Measurements from ENCODE around the gene SLX9.

SLX9 gene

DNA sequence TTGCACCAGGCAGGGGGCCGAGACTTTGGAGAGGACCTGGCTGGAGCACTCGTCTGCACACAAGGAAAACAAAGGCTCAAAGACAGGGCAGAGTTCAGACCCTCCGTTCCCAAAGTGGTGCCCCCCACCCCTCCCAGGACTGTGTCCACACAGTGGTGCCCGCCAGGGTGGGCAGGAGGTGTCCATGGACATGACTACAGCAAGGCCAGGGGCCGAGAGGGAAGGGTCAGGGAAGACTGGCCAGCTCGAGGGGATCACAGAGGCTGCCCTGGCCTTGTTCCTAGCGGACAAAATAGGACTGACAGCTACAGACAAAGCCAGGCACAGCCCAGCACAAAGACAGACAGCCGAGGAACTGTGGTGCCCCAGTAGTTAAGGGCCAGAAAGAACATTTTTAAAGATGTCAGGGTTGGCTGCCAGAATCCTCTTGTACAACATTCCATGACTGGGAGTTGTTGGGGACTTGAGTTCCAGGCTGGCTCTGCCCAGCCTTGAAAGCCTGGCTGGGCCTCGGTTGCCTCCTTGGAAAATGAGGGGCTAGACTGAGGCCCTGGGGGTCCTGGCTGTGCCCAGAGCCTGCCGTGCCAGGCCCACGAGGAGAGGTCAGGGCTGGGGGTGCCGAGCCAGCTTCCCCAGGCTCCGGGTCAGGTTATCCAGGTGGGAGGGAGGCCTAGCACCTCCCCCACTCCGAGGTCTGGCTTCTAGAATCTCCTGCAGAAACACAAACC is 63.7 kb downstream of the SLX9 start:
- peak; percentile 38 for DNase-seq (ENCODE audit: low spot score)

GRCh38 chr21:45004059-45004422 is 64.2 kb downstream of the SLX9 start:
- no peak for DNase-seq (ENCODE audit: low spot score)

DNA sequence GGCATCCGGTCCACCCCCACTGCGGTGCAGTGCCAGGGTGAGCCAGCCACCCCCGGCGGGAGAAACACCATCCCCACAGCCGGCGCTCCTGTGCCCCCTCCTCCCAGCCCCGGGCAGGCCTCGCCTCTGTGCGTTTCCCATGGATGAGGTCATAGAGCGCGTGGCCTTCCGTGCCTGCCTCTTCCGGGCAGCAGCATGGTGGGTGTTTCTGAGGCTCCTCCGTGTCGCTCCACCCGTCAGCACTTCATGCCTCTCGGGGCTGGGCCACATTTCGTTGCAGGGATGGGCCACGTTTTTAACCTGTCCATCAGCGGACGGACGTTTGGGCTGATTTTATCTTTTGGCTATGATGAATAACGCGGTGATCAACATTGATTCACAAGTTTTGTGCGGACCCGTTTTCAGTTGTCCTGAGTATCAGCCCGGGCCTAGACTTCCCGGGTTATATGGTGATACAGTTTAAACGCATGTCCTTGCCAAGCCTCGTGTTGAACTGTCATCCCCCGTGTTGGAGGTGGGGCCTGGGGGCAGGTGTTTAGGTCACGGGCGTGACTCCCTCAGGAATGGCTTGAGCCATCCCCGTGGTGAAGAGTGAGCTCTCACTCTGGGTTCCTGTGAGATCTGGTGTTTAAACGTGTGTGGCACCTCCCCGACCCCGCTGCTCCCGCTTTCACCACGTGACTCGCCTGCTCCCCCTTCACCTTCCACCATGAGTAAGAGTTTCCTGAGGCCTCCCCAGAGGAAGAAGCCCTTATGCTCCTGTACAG is 64.8 kb downstream of the SLX9 start:
- no peak for DNase-seq (ENCODE audit: low spot score)

- no peak for DNase-seq (ENCODE audit: low spot score)
Measured at GRCh38 chr21:45006536-45007095, 66.8 kb downstream of the SLX9 start.

DNA sequence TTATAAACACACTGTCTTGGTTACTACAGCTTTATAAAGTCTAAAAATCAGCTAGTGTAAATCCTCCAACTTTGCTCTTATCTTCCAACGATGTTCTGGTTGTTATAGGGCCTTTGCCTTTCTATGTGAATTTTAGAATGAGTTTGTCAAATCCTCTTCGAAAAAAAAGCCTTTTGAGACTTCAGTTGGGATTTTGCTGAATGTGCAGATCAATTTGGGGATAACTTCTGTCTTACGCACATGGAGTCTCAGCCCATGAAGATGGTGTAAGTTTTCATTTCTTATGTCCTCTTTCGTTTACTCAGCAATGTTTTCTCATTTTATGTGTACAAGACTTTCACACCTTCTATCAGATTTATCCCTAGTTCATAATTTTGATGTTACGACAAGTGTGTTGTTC is 69.8 kb downstream of the SLX9 start:
- DNase-seq (ENCODE audit: low spot score), result no peak

GRCh38 chr21:45010096-45010495 is 70.3 kb downstream of the SLX9 start:
- no peak for DNase-seq (ENCODE audit: low spot score)

DNA sequence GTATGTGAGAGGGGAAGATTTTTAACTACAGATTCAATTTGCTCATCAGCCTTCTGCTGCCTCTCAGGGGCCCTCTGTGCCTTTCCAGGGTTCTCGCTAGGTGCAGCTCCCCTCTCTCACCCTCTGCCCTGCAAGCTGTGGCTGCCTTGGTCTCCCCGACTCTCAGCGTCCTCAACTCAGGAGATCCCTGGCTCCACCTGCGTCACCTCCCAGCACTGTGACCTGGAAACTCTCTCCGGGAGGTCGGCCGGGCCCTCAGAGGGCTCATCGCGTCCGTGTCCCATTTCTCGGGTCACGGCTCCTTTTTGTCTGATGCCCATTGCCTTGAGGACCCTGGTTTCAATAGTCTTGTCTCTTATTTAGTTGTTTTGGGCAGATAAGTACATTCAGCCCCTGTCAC is 71.0 kb downstream of the SLX9 start:
- DNase-seq (ENCODE audit: low spot score), result no peak

GRCh38 chr21:45011426-45011825 is 71.6 kb downstream of the SLX9 start:
- DNase-seq (ENCODE audit: low spot score), result no peak

DNA sequence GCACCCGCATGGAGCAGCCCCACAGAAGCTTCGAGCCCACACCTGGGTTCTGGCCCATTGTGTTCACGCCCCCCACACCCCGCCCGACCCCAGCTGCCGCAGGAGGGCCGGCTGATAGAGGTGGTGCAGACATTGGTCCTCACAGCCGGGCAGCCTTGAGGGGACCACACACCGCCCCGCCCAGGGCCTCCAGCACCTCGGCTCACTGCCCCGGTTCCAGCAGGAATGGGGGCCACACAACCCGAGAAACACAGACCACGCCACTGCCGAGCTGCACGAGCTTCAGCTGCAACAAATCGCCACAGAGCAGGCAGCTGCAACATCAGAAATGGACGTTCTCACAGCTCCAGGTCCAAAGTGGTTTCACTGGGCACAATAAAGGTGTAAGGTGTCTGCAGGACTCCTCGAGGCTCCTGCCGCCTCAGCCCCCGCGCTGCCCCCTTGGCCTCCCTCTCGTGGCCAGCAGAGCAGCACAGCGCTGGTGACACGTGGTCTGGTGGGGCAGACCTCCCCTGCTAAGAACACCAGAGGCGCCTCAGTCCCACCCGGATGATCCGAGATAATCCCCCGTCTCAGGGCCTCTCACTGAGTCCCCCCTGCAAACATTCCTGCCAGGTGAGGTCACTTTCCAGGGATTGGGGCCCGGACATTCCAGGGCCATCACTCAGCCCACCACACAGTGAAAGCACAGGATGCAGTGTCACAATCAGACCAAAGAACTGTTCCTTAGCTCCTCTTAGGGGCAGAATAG is 72.3 kb downstream of the SLX9 start:
- DNase-seq (ENCODE audit: low spot score), result peak; percentile 94

DNA sequence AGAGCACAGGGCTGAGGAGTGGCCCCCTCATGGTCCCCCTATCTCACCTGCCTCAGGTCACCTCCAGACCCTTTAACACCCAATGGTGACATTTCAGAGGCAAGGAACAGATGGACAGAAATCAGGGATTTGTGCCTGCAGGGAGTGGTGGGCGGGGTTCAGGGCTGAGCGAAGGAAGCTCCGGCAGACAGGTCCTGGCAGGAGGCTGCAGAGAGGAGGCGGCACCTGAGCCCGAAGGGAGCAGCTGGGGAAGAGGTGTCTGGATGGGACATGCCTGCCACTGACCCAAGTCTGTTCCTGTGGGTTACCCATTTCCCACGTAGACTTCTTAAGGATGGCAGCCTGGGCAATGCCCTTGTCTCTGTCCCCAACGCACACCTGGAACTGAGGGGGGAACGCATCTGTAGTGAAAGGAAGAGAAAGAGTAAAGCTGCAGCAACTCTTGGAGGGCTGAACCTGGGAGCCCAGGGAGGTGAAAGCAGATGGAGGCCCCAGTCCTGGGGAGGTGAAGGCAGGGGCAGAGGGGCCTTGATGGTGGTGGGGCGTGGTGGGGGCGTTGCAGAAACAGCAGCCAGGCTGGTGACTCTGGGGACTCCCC is 72.9 kb downstream of the SLX9 start:
- DNase-seq (ENCODE audit: low spot score), result no peak

DNA sequence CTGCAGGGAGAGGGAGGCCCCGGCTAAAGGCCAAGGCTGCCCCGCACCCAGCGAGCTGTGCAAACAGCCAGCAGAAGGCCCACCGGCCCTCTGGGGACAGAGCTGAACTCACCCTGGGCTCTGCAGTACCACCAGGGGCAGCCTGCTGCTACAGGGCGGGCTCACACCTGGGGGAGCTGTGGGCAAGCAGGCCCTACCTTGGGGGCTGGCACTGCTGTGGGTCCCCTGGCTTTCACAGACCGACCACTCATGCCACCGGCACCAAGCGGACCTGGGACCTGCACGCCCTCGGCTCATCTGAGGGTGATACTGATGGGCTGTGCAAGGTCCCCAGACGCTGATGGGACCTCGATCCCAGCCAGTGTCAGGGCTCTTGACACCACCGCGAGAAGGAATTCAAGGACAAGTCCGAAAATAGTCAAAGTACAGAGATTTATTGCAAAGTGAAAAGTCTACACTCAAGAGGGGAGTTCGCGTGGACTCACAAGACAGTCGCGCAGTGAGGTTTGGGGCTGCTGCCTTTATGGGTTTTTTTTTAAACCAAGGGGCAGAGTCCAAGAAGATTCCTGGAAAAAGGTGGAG is 73.5 kb downstream of the SLX9 start:
- DNase-seq (ENCODE audit: low spot score), result no peak

GRCh38 chr21:45014747-45015468 is 75.1 kb downstream of the SLX9 start:
- no peak for DNase-seq (ENCODE audit: low spot score)

GRCh38 chr21:45015469-45015860 is 75.6 kb downstream of the SLX9 start:
- no peak for DNase-seq (ENCODE audit: low spot score)

- DNase-seq (ENCODE audit: low spot score), result no peak
Measured at GRCh38 chr21:45016031-45016405, 76.2 kb downstream of the SLX9 start.

DNA sequence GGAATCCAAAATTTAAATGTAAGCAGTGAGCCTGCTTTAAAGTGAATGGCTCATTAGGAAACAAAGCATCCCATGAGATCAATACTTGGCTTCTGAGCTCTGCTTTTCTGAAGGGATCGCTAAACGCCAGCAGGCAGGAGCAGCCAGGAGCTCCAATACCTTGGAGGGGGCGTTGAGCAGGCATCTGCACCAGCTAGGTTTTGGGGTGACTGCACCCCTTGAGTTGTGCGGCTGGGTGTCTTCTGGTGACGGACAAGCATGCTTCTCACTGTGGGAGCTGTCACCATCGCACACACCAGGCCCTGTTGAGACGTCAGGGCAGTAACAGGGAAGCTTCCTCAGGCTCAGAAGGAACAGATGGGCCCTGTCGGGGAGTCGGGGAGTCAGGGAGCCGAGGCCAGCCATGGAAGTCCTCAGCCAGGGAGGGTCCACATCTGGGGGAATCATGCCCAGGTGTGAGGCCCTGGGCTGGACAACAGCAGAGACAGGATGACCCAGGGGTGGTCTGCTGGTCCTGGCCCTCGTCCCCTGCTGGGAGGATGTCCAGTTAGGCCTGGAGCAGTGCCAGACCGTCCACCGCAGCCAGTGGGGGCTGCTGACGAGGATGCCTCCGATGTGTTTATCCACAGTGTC is 76.7 kb downstream of the SLX9 start:
- no peak for DNase-seq (ENCODE audit: low spot score)

DNA sequence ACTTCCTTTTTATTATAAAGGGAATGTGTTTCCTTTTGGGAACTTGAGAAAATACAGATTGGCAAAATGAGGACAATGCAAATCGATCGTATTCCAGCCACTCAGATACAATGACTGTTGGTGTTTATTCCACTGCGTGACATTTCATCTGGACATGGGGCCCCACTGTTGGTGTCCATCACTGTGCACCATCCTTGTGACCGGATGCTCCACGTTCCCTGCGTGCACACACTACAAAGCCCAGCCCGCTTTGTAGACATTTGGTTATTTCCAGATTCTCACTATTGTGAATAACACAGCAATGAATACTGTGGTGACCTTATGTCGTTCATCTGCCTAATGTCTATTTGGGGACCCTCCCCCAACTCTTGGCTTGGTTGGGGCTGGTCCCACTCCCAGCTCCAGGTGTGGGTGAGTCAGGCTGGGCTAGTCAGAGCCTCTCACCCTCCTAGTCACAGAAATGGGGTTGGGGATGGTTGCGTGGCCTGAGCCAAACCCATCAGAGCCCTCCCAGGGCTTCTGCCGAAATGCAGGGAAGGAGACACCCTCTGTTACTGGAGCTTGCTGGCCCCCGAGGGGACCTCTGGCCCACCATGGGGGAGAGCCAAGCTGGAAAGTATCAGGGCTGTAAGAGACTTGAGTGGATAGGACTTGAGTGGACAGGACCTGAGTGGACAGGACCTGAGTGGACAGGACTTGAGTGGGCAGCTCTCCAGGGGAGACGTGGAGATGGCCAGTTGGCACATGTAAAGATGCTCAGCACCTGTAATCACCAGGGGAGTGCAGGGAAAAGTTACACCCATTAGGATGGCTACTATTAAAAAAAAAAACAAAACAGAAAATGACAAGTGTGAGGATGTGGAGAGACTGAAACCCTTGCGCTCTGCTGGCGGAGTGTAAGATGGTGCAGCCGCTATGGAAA is 77.5 kb downstream of the SLX9 start:
- DNase-seq (ENCODE audit: low spot score), result no peak

DNA sequence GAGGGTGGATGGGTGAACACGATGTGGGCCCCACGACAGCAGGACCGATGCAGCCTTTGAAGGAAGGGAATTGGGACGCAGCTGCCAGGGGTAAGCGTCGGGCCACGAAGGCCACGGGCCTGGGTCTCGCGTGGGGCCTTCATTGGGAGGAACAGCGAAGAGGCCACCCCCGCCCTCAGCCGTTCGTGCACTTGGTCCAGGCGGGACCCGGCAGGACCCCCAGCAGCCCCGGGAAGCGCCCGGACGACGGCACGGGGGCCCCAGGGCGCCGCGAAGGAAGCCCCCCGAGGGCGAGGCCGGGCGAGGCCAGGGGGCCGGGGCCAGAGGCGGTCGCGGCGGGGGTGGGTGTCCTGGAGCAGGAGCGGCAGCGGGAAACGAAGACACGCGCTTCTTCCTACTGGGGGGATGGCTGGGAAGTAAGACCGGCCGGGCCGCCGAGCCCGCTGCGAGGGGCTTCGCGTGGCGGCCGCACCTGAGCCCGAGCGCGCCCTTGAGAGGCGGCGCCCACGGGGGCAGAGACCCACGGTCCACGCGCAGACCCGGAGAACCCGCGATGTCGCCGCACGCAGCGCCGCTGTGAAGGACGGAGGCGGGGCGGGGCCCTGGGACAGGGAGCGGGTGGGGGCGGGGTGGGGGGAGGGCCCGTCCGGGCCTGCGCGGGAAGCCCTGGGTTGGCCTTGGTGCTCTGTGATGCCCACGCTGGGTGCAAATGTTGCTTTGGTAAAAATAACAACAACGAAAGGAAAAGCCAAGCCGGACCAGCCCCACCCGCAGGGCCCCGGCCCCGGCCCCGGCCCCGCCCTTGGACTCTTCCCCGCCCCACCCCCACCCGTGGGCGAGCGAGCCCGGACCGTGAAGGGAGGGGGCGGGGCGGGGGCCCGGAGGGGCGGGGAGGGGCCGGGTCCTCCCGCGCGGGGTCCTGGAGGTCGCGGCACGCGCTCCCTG is 78.6 kb downstream of the SLX9 start:
- DNase-seq (ENCODE audit: low spot score), result peak; percentile 85

DNA sequence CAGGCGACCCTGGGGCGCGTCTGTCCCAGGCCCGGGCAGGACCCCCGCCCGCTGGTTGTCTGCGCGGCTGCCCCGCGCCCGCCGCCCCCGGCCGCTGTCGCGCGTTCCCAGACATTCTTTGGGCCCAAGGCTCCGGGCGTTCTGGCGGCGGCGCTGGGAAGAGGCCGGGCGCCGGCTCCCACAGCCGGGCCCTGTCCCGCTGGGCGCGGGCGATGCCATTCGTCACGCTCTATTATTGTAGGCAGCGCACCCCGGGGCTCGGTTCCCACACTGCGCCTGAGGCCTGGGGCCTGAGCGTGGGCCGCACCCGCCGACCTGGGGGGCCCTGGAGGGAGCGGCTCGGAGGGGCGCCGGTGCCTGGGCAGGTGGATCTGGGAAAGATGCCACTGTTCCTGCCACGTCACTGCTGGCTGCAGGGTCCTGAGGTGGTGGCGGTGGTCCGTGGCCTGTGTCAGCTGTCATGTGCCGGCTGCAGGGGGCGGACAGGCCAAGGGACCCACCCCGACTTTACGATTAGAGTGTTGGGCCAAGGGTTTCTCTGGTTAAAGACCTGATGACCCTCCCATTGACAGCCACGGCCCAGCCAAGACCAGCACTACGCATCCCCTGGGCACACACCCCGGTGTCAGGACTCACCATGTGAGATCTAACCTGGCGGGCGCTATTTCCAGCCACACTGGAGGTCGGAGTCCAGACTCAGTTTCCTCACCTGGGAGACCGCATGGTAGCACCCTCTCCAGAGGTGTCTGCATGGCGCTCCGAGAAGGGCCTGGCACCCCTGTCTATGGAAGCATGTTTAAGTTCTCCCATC is 79.5 kb downstream of the SLX9 start:
- DNase-seq (ENCODE audit: low spot score), result peak; percentile 70
